Measurements from ENCODE around the gene RHOH.
"Not testable (repeated sequence)": the region's sequence is repeated elsewhere in the genome, so short reads cannot be mapped to it uniquely, and the experiment has no call there.

RHOH gene

GRCh38 chr4:40262077-40262528 lies 65.3 kb downstream of the RHOH start:
- DNase-seq (ENCODE audit: low read depth), result no peak

- no peak for DNase-seq (ENCODE audit: low read depth)
These were observed 66.0 kb downstream of the RHOH start for GRCh38 chr4:40262861-40263260.

GRCh38 chr4:40264497-40264896 lies 67.7 kb downstream of the RHOH start:
- no peak for DNase-seq (ENCODE audit: low read depth)

- DNase-seq (ENCODE audit: low read depth), result no peak
These were observed 68.4 kb downstream of the RHOH start for GRCh38 chr4:40264995-40265909.

- no peak for DNase-seq (ENCODE audit: low read depth)
These were observed 69.1 kb downstream of the RHOH start for GRCh38 chr4:40265910-40266274.

GRCh38 chr4:40269133-40269532 lies 72.3 kb downstream of the RHOH start:
- no peak for DNase-seq (ENCODE audit: low read depth)

- no peak for DNase-seq (ENCODE audit: low read depth)
These were observed 73.8 kb downstream of the RHOH start for GRCh38 chr4:40270609-40271008.

GRCh38 chr4:40275065-40275730 lies 78.4 kb downstream of the RHOH start:
- DNase-seq (ENCODE audit: low read depth), result no peak

GRCh38 chr4:40276546-40276945 lies 79.7 kb downstream of the RHOH start:
- no peak for DNase-seq (ENCODE audit: low read depth)

- no peak for DNase-seq (ENCODE audit: low read depth)
These were observed 83.8 kb downstream of the RHOH start for GRCh38 chr4:40280586-40280985.

- DNase-seq (ENCODE audit: low read depth), result no peak
These were observed 84.3 kb downstream of the RHOH start for GRCh38 chr4:40281099-40281498.

- DNase-seq (ENCODE audit: low read depth), result no peak
These were observed 85.1 kb downstream of the RHOH start for GRCh38 chr4:40281913-40282312.

GRCh38 chr4:40282857-40283256 lies 86.0 kb downstream of the RHOH start:
- not testable (repeated sequence) for DNase-seq (ENCODE audit: low read depth)

- DNase-seq (ENCODE audit: low read depth), result no peak
These were observed 86.6 kb downstream of the RHOH start for GRCh38 chr4:40283413-40283812.

GRCh38 chr4:40283968-40284367 lies 87.1 kb downstream of the RHOH start:
- DNase-seq (ENCODE audit: low read depth), result peak; percentile 71

- DNase-seq (ENCODE audit: low read depth), result no peak
These were observed 88.9 kb downstream of the RHOH start for GRCh38 chr4:40285692-40286091.

- DNase-seq (ENCODE audit: low read depth), result no peak
These were observed 91.7 kb downstream of the RHOH start for GRCh38 chr4:40288566-40288965.

GRCh38 chr4:40289366-40290188 lies 92.7 kb downstream of the RHOH start:
- DNase-seq (ENCODE audit: low read depth), result no peak

- not testable (repeated sequence) for DNase-seq (ENCODE audit: low read depth)
These were observed 93.9 kb downstream of the RHOH start for GRCh38 chr4:40290611-40291186.

GRCh38 chr4:40292313-40292759 lies 95.5 kb downstream of the RHOH start:
- no peak for DNase-seq (ENCODE audit: low read depth)

- no peak for DNase-seq (ENCODE audit: low read depth)
These were observed 97.5 kb downstream of the RHOH start for GRCh38 chr4:40294339-40294738.

GRCh38 chr4:40295030-40295429 lies 98.2 kb downstream of the RHOH start:
- DNase-seq (ENCODE audit: low read depth), result not testable (repeated sequence)
